Thoracic aorta (tissue), 2 donors: ENCODE measurements around the gene SNPH. TPM values are rescaled to one million over a fixed set of nuclear protein-coding genes. Genes with fewer than 3 reads are reported as not detected.

Source experiments
- ATAC-seq: fragments of 150-250 bp; one replicate; pipeline ENCODE4 v1.8.0; 2017; ENCODE audit warnings: low read depth; ENCODE audit not compliant: insufficient number of reproducible peaks, low FRiP score
- DNase-seq: peaks from one replicate; pipeline ENCODE4 v3.0.0-alpha.2; 2020; ENCODE audit warnings: low spot score
- H3K27ac ChIP-seq, 2 donors: fragments of 200-600 bp; sonication (generic); 1 replicate in 1 of 2; 2 replicates in 1 of 2; pipeline ENCODE4 v1.5.1; 2016; ENCODE audit warnings: mild to moderate bottlenecking in 2 of 2, moderate library complexity in 2 of 2
- H3K27me3 ChIP-seq: fragments of 200-600 bp; sonication (generic); replicated peaks from 2 replicates; pipeline ENCODE4 v1.6.0; 2016; ENCODE audit warnings: mild to moderate bottlenecking; ENCODE audit not compliant: insufficient read depth
- H3K36me3 ChIP-seq: fragments of 200-600 bp; sonication (generic); one replicate; pipeline ENCODE4 v1.5.1; 2016
- H3K4me1 ChIP-seq, 2 donors: fragments of 200-600 bp; sonication (generic); 1 replicate in 1 of 2; 2 replicates in 1 of 2; pipeline versions ENCODE4 v1.5.1 to v1.6.0; 2016; ENCODE audit warnings: low read depth in 2 of 2, mild to moderate bottlenecking in 1 of 2; ENCODE audit not compliant: control insufficient read depth in 1 of 2
- H3K4me3 ChIP-seq: fragments of 200-600 bp; sonication (generic); 2 replicates; pipeline ENCODE4 v1.5.1; 2016; ENCODE audit warnings: mild to moderate bottlenecking
- H3K9me3 ChIP-seq: fragments of 200-600 bp; sonication (generic); 2 replicates; pipeline ENCODE4 v1.5.1; 2016
- total RNA-seq, 2 donors: library from RNA; depleted of rRNA; stranded (reverse); fragments of >200 nt; gene quantifications; one replicate each; pipeline versions ENCODE4 v1.1.0 to v1.2.3, GENCODE V29; 2016
- TF ChIP-seq, protein P1 (sequence below): fragments of 200-600 bp; sonication (generic); IDR thresholded peaks from one replicate; pipeline ENCODE4 v1.5.1; 2019; ENCODE audit warnings: antibody characterized with exemption

Gene SNPH
- total RNA-seq, 2 donors from 2014 or later = 13.4 to 14.6 TPM

DNA sequence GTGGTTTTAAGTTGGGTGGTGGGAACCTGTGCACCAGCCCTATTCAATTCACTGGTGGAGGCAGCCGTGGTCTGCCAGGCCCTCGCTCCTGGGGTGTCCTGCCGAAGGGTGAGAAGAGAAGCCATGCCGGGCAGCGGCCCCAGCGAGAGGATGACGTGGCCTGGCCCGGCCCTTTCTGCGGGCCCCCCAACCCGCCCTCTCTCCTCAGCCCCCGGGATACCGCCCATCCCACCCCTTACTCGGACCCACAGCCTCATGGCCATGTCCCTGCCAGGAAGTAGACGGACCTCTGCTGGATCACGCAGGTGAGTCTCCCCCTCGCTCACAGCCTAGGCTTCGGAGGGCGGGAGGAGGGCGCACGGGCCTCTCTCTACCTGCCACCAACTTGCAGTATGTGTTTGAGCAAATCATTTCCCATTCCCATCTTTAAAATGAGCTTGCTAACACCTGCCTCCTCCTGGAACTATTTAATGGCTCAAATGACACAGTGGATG, 30.1 kb downstream of the SNPH start:
- no peak overlapping the region for H3K27ac ChIP-seq
- TF ChIP-seq, protein P1, sequence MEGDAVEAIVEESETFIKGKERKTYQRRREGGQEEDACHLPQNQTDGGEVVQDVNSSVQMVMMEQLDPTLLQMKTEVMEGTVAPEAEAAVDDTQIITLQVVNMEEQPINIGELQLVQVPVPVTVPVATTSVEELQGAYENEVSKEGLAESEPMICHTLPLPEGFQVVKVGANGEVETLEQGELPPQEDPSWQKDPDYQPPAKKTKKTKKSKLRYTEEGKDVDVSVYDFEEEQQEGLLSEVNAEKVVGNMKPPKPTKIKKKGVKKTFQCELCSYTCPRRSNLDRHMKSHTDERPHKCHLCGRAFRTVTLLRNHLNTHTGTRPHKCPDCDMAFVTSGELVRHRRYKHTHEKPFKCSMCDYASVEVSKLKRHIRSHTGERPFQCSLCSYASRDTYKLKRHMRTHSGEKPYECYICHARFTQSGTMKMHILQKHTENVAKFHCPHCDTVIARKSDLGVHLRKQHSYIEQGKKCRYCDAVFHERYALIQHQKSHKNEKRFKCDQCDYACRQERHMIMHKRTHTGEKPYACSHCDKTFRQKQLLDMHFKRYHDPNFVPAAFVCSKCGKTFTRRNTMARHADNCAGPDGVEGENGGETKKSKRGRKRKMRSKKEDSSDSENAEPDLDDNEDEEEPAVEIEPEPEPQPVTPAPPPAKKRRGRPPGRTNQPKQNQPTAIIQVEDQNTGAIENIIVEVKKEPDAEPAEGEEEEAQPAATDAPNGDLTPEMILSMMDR = no peak
- H3K36me3 ChIP-seq = peaks cover 7% of the 10 kb centered on the region
- no peaks in the 10 kb centered on the region for H3K4me1 ChIP-seq
- H3K9me3 ChIP-seq = no peaks in the 10 kb centered on the region
- H3K4me3 ChIP-seq = no peak overlapping the region
- ATAC-seq (no peak), DNase-seq (no peak)
- no peaks in the 10 kb centered on the region for H3K27me3 ChIP-seq

DNA sequence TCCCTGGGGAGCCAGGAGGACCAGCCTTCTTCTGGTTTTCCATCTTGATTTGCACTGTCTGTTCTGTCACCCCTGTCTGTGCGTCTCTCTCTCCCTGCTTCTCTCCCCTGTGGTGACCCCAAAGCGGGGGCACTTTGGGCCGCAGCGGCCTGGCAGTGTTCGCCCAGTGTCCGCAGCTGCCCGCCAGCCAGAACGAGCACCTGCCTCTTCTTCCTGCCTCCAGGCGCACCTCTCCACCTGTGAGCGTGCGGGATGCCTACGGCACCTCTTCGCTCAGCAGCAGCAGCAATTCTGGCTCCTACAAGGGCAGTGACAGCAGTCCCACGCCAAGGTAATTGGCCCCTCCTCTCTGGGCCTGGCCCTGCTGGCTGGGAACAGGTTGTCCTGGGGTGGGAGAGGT, 30.8 kb downstream of the SNPH start:
- no peaks in the 10 kb centered on the region for H3K9me3 ChIP-seq

DNA sequence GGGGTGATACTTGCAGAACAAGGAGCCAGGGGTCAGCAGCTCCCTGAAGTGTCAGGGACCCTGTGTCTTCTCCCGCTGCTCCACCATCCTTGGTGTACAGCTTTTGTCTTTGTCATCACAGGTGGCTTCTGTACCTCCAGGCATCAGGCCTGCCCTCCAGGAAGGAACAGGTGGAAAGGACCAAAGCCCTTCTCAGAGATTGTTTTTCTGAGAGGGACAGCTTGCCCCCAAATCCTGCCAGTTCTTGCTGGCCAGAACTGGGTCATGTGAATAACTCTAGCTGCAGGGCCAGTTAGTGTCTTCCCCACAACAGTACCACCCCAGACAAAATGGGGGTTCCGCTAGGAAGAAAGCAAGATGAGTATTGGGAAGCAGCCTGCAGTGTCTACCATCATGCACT, 31.4 kb downstream of the SNPH start:
- TF ChIP-seq, protein P1 = no peak
- Histone ChIP-seq H3K27me3 (no peaks in the 10 kb centered on the region), H3K9me3 (no peaks in the 10 kb centered on the region), H3K4me1 (no peaks in the 10 kb centered on the region), H3K36me3 (peaks cover 7% of the 10 kb centered on the region), H3K27ac (no peak overlapping the region), H3K4me3 (no peak overlapping the region)
- no peak for DNase-seq
- no peak for ATAC-seq

More for the DNA sequence above, 30.8 kb downstream of the SNPH start:
- DNase-seq = no peak
- H3K27ac ChIP-seq = no peak overlapping the region
- TF ChIP-seq, protein P1 = no peak
- peaks cover 7% of the 10 kb centered on the region for H3K36me3 ChIP-seq
- no peak overlapping the region for H3K4me3 ChIP-seq
- no peaks in the 10 kb centered on the region for H3K27me3 ChIP-seq
- no peaks in the 10 kb centered on the region for H3K4me1 ChIP-seq
- no peak for ATAC-seq

DNA sequence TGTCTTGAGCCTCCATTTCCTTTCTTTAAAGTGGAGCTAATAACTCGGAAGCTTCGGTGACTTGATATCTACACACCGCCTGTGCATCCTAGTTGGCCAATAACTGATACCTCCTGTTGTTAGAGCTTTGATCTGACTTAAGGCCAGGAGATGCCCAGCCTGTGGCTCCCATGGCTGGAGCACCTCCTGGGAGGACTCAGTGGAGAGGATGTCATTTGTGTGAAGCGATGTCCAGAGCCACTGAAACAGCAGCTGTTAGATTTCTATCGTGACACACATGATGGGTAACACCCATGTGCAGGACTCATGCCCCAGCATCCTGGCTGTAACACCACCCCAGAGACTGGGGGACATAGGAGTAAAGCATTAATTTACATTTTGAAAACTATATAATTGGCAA, 32.1 kb downstream of the SNPH start:
- Histone ChIP-seq H3K4me3 (no peak overlapping the region), H3K9me3 (no peaks in the 10 kb centered on the region), H3K27me3 (no peaks in the 10 kb centered on the region), H3K4me1 (no peaks in the 10 kb centered on the region), H3K36me3 (peaks cover 7% of the 10 kb centered on the region), H3K27ac (no peak overlapping the region)
- no peak for ATAC-seq
- DNase-seq = no peak
- TF ChIP-seq, protein P1 = no peak

DNA sequence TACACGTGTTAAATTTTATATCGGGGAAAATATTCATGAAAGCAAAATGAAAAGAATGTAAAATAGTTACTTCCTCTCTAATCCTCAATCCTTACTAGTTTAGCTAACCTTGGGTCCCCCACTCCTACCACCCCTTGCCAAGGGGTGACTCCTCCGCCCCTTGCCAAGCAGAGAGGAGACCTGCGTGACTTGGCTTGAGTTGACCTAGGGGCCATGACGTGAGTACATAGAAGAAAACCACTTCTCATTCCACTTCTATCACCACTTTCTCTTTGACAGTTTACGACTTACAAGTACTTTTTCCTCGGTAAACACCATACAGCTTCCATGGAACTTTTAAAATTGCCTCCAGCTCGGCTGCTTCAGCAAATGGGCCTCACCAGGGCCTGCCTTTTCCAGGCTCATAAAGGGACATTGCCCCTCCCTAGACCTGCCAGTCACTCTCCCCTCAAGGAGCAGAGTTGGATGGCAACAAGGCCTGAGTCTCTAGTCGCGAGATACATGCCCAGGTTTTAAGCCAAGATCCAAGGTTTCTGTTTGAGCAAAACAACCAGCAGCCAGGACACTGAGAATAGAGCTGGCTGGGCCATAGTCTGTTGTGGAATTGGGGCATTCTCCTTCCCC, 32.9 kb downstream of the SNPH start:
- H3K36me3 ChIP-seq = peaks cover 7% of the 10 kb centered on the region
- no peak overlapping the region for H3K4me3 ChIP-seq
- TF ChIP-seq, protein P1 = no peak
- H3K9me3 ChIP-seq = no peaks in the 10 kb centered on the region
- ATAC-seq (no peak), DNase-seq (no peak)
- H3K4me1 ChIP-seq = no peaks in the 10 kb centered on the region
- H3K27ac ChIP-seq = no peak overlapping the region
- H3K27me3 ChIP-seq = no peaks in the 10 kb centered on the region
